NCI-H1417 (cell line): Measurements from ENCODE around the gene KLHL18.
"Not testable (repeated sequence)": the region's sequence is repeated elsewhere in the genome, so short reads cannot be mapped to it uniquely, and the experiment has no call there.

Source experiments
- DNase-seq, 3 experiments: peaks; one replicate each; lab custom pipeline; 2025; lab: John Stamatoyannopoulos, UW

KLHL18 gene

GRCh38 chr3:47314056-47314764, 31.5 kb downstream of the KLHL18 start:
- no peak for DNase-seq

GRCh38 chr3:47315069-47315647, 32.4 kb downstream of the KLHL18 start:
- DNase-seq = no peak

GRCh38 chr3:47316151-47316550, 33.4 kb downstream of the KLHL18 start:
- not testable (repeated sequence) for DNase-seq

GRCh38 chr3:47318916-47319315, 36.2 kb downstream of the KLHL18 start:
- DNase-seq = no peak

- no peak for DNase-seq
Observed at GRCh38 chr3:47319956-47320355, 37.2 kb downstream of the KLHL18 start.

- no peak for DNase-seq
Observed at GRCh38 chr3:47323431-47324277, 40.9 kb downstream of the KLHL18 start.

GRCh38 chr3:47324278-47324865, 41.6 kb downstream of the KLHL18 start:
- DNase-seq = peak; percentile 21 to 68 (median 51)

- no peak for DNase-seq
Observed at GRCh38 chr3:47333907-47334306, 51.2 kb downstream of the KLHL18 start.

- DNase-seq = no peak
Observed at GRCh38 chr3:47337656-47338055, 54.9 kb downstream of the KLHL18 start.

- no peak for DNase-seq
Observed at GRCh38 chr3:47339951-47340350, 57.2 kb downstream of the KLHL18 start.

GRCh38 chr3:47340866-47341265, 58.1 kb downstream of the KLHL18 start:
- no peak for DNase-seq

GRCh38 chr3:47342151-47342550, 59.4 kb downstream of the KLHL18 start:
- no peak for DNase-seq

- DNase-seq = no peak
Observed at GRCh38 chr3:47342812-47343211, 60.1 kb downstream of the KLHL18 start.

- no peak for DNase-seq
Observed at GRCh38 chr3:47343471-47343971, 60.8 kb downstream of the KLHL18 start.

- DNase-seq = no peak
Observed at GRCh38 chr3:47344971-47345370, 62.2 kb downstream of the KLHL18 start.

GRCh38 chr3:47347217-47347801, 64.6 kb downstream of the KLHL18 start:
- DNase-seq = no peak

GRCh38 chr3:47348411-47349154, 65.8 kb downstream of the KLHL18 start:
- DNase-seq = no peak

- no peak for DNase-seq
Observed at GRCh38 chr3:47355010-47355409, 72.3 kb downstream of the KLHL18 start.

GRCh38 chr3:47356201-47356600, 73.5 kb downstream of the KLHL18 start:
- DNase-seq = no peak

- DNase-seq = no peak
Observed at GRCh38 chr3:47359323-47359722, 76.6 kb downstream of the KLHL18 start.

GRCh38 chr3:47360110-47360517, 77.4 kb downstream of the KLHL18 start:
- DNase-seq = not testable (repeated sequence)
